ENCODE measurements around the gene RPP40. TPM values are rescaled to one million over a fixed set of nuclear protein-coding genes. Genes with fewer than 3 reads are reported as not detected.

Gene RPP40
- total RNA-seq, 1 experiment from 2014 or later, result 15.9 TPM

GRCh38 chr6:4958624-4959023, 45.2 kb downstream of the RPP40 start:
- Histone ChIP-seq H3K27me3 (ENCODE audit: insufficient read depth, low read length) (no peaks in the 10 kb centered on the region), H3K4me3 (replicated peaks in 1 of 2; ENCODE audit: low read depth in 1 of 2, low read length in 2 of 2) (no peak overlapping the region), H3K79me2 (ENCODE audit: insufficient read depth, low read length) (no peaks in the 10 kb centered on the region), H3K9ac (ENCODE audit: low read length) (no peak overlapping the region), H3K9me2 (ENCODE audit: insufficient read depth) (no peaks in the 10 kb centered on the region), H4K20me1 (ENCODE audit: insufficient read depth) (no peaks in the 10 kb centered on the region), H3K27ac (ENCODE audit: low read depth, low read length) (no peak overlapping the region), H3K9me3 (ENCODE audit: control insufficient read depth in 1 of 2, insufficient read depth in 1 of 2, low read depth in 1 of 2, low read length in 2 of 2) (no peaks in the 10 kb centered on the region), H3K4me2 (ENCODE audit: low read length) (no peak overlapping the region), H2AFZ (ENCODE audit: low read depth, low read length, poor library complexity, severe bottlenecking) (no peak overlapping the region), H3K36me3 (ENCODE audit: control insufficient read depth in 1 of 2, insufficient read depth in 2 of 2, low read length in 2 of 2) (no peaks in the 10 kb centered on the region), H3K4me1 (ENCODE audit: control insufficient read depth in 1 of 2, insufficient read depth in 2 of 2, low read length in 2 of 2) (no peaks in the 10 kb centered on the region)
- CTCF ChIA-PET, result no interaction called here
- TF ChIP-seq ZFX (IDR thresholded peaks at IDR 0.05) (no peak), ELF1 (IDR thresholded peaks at IDR 0.05; ENCODE audit: borderline replicate concordance, low read depth) (no peak), SIN3A (IDR thresholded peaks at IDR 0.05; ENCODE audit: low read depth) (no peak)
- TF ChIP-seq, protein P1, sequence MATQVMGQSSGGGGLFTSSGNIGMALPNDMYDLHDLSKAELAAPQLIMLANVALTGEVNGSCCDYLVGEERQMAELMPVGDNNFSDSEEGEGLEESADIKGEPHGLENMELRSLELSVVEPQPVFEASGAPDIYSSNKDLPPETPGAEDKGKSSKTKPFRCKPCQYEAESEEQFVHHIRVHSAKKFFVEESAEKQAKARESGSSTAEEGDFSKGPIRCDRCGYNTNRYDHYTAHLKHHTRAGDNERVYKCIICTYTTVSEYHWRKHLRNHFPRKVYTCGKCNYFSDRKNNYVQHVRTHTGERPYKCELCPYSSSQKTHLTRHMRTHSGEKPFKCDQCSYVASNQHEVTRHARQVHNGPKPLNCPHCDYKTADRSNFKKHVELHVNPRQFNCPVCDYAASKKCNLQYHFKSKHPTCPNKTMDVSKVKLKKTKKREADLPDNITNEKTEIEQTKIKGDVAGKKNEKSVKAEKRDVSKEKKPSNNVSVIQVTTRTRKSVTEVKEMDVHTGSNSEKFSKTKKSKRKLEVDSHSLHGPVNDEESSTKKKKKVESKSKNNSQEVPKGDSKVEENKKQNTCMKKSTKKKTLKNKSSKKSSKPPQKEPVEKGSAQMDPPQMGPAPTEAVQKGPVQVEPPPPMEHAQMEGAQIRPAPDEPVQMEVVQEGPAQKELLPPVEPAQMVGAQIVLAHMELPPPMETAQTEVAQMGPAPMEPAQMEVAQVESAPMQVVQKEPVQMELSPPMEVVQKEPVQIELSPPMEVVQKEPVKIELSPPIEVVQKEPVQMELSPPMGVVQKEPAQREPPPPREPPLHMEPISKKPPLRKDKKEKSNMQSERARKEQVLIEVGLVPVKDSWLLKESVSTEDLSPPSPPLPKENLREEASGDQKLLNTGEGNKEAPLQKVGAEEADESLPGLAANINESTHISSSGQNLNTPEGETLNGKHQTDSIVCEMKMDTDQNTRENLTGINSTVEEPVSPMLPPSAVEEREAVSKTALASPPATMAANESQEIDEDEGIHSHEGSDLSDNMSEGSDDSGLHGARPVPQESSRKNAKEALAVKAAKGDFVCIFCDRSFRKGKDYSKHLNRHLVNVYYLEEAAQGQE (IDR thresholded peaks at IDR 0.05; ENCODE audit: low read depth), result no peak
- POLR2A ChIA-PET, result no interaction called here
- DNase-seq (ENCODE audit: low read depth, low spot score), result no peak
- intact Hi-C loops (cut with micrococcal nuclease), result no loop called here
- ATAC-seq, result no peak
- RAD21 ChIA-PET (ENCODE audit: low non-redundant PET in 1 of 2, low total read pairs in 2 of 2, uncharacterized antibody in 2 of 2, unreplicated experiment in 2 of 2), result no interaction called here
- no TSS peak for BruUV-seq (replicated peaks)

DNA sequence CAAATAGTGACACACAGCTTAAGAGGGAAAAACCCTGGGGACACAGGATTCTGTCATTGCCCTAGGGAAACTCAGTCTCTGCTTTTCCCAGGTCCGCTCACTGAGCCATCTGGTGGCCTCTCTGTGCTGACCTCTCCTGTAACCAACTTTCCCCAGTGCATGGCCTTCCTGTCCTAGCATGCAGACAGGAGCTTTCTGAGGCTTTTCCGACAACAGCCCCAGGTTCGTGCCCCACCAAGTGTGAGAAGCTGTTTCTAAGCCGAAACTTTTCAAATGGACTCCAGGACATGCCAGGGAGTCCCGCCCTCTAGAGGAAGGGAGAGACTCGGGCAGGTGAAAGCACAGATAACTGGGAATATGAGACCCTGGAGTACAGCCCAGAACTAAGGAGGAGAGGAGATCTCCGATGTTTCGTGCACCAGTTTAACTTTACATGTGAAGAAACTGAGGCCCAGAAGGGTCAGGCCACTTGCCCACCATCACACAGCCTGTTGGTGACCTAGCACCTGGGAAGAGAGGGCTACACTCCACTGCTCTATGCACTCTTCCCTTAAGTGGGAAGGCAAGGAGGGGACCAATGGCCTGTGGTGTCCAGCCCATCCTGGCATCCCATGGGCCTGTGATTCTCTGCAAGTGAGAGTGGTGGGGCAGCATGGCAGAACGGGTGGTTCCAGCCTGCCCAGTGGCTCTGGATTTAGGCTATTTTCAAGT, 46.2 kb downstream of the RPP40 start:
- H3K27me3 ChIP-seq (ENCODE audit: insufficient read depth, low read length), result no peaks in the 10 kb centered on the region
- H3K36me3 ChIP-seq (ENCODE audit: control insufficient read depth in 1 of 2, insufficient read depth in 2 of 2, low read length in 2 of 2), result no peaks in the 10 kb centered on the region
- POLR2A ChIA-PET, result no interaction called here
- H4K20me1 ChIP-seq (ENCODE audit: insufficient read depth), result no peaks in the 10 kb centered on the region
- no peaks in the 10 kb centered on the region for H3K9me3 ChIP-seq (ENCODE audit: control insufficient read depth in 1 of 2, insufficient read depth in 1 of 2, low read depth in 1 of 2, low read length in 2 of 2)
- H3K4me3 ChIP-seq (replicated peaks in 1 of 2; ENCODE audit: low read depth in 1 of 2, low read length in 2 of 2), result no peak overlapping the region
- intact Hi-C loops (cut with micrococcal nuclease), result no loop called here
- BruUV-seq (replicated peaks), result no TSS peak
- H3K4me1 ChIP-seq (ENCODE audit: control insufficient read depth in 1 of 2, insufficient read depth in 2 of 2, low read length in 2 of 2), result no peaks in the 10 kb centered on the region
- H3K27ac ChIP-seq (ENCODE audit: low read depth, low read length), result no peak overlapping the region
- CTCF ChIA-PET, result interaction anchor here (0.9 kb wide), 1 partner anchor 10 kb away, joined by 3 read pairs; no protein-coding TSS in a partner anchor
- RAD21 ChIA-PET (ENCODE audit: low non-redundant PET in 1 of 2, low total read pairs in 2 of 2, uncharacterized antibody in 2 of 2, unreplicated experiment in 2 of 2), result no interaction called here
- H3K9me2 ChIP-seq (ENCODE audit: insufficient read depth), result no peaks in the 10 kb centered on the region
- H3K9ac ChIP-seq (ENCODE audit: low read length), result no peak overlapping the region
- H3K79me2 ChIP-seq (ENCODE audit: insufficient read depth, low read length), result no peaks in the 10 kb centered on the region
- TF ChIP-seq, protein P2, sequence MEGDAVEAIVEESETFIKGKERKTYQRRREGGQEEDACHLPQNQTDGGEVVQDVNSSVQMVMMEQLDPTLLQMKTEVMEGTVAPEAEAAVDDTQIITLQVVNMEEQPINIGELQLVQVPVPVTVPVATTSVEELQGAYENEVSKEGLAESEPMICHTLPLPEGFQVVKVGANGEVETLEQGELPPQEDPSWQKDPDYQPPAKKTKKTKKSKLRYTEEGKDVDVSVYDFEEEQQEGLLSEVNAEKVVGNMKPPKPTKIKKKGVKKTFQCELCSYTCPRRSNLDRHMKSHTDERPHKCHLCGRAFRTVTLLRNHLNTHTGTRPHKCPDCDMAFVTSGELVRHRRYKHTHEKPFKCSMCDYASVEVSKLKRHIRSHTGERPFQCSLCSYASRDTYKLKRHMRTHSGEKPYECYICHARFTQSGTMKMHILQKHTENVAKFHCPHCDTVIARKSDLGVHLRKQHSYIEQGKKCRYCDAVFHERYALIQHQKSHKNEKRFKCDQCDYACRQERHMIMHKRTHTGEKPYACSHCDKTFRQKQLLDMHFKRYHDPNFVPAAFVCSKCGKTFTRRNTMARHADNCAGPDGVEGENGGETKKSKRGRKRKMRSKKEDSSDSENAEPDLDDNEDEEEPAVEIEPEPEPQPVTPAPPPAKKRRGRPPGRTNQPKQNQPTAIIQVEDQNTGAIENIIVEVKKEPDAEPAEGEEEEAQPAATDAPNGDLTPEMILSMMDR (IDR thresholded peaks at IDR 0.05 in 2 of 3, conservative IDR thresholded peaks at IDR 0.05 in 1 of 3; ENCODE audit: borderline replicate concordance in 1 of 3, insufficient read depth in 1 of 3, low read depth in 2 of 3, low read length in 2 of 3), result peak; percentile 29 to 51 (median 47); a peak in 4 of 6 replicates
- TF ChIP-seq RAD21 (IDR thresholded peaks at IDR 0.05; ENCODE audit: low read depth) (peak; percentile 43), EZH2 (IDR thresholded peaks at IDR 0.05) (no peak)
- ATAC-seq (peak; percentile 82), DNase-seq (ENCODE audit: low read depth, low spot score) (no peak)
- H3K4me2 ChIP-seq (ENCODE audit: low read length), result no peak overlapping the region
- H2AFZ ChIP-seq (ENCODE audit: low read depth, low read length, poor library complexity, severe bottlenecking), result no peak overlapping the region
